KOPT-K1 (cell line): ENCODE results near the gene LGI1.
"Not testable (repeated sequence)": the region's sequence is repeated elsewhere in the genome, so short reads cannot be mapped to it uniquely, and the experiment has no call there.

Experiments used
- H3K27ac ChIP-seq: fragments of 200-600 bp; sonication (generic); 2 replicates; pipeline ENCODE4 v1.5.1; 2016; ENCODE audit warnings: antibody characterized with exemption, mild to moderate bottlenecking, low read depth, low read length; ENCODE audit not compliant: poor library complexity, severe bottlenecking
- H3K36me3 ChIP-seq: fragments of 200-600 bp; sonication (generic); 2 replicates; pipeline ENCODE4 v1.5.1; 2017; ENCODE audit warnings: antibody characterized with exemption, mild to moderate bottlenecking, low read length, moderate library complexity; ENCODE audit not compliant: insufficient read depth
- H3K9me3 ChIP-seq: fragments of 200-600 bp; sonication (generic); 2 replicates; pipeline ENCODE4 v1.5.1; 2017; ENCODE audit warnings: antibody characterized with exemption, low read length, mild to moderate bottlenecking; ENCODE audit not compliant: insufficient read depth, poor library complexity, severe bottlenecking

The LGI1 gene

DNA sequence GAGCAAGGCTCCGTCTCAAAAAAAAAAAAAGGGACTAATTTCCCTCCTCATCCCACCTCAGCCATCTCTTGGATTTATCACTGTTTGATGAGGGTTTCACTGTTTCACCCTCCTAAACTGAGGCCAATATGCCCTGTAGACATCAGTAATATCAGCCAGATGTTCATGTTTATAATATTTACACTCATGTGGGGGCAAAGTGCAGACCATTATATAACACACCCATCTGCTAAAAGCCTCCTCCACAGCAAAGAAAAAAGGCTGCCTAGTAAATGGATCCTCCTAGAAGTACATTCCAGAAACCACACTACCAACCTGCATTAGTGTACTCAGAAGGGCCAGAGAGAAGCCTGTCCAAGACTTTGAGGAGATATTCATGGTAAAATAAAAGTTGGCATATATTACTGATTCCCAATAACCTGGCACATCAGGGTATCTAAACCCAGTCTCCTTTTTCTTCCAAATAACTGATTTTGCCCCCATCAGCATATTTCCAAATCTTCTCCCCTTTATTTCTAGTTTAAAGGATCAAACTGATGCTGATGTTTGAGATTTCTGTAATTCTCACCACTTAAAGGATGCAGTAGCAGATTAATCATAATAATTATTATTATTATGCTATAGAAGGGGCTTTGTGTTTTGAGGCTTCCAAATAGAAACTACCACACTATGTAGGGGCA lies 55.1 kb downstream of the LGI1 start:
- Histone ChIP-seq H3K27ac (no peak overlapping the region), H3K36me3 (no peaks in the 10 kb centered on the region)

DNA sequence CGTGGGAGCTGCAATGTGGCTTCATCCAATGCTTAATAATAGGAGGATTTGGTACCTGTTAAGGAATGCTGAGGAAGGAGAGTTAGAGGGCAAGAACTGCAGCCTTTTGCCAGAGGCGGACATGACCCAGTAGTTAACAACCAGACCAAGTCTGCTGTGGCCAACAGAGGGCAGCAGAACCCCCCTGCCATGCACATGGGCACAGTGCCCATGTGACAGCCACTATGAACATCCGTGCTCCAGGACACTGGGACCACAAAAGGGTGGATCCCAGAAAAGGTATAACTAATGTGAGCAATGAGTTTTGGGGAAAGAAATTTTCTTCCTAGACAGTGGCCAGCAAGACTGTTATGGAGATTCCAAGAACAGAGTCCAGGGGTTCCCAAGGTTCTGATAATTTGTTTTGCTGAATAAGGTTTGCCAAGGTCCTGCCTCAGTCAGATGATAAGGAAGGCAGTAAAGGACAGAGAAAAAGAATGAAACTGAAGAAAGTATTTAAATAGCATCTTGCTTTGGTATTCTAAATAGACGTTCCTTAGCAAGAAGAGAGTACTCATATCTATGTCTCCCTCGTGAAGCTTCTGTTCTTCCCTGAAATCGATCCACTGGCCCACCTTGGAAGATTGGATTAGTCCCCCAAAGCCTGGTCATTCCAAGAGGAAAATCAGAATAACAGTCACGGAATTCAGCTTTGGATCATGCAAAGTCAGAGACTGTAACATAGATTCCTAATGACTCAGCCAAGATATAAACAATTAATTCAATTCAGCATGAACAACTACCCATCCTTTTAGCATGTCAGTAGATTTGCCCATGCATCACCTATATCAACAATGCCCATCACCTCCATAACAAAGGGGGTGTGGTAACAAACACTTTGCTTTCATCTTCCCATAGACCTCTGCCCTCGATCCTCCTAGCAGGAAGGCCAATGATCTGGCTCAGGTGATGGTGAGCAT lies 56.0 kb downstream of the LGI1 start:
- no peaks in the 10 kb centered on the region for H3K9me3 ChIP-seq
- no peak overlapping the region for H3K27ac ChIP-seq
- no peaks in the 10 kb centered on the region for H3K36me3 ChIP-seq

More for the DNA sequence above, 55.1 kb downstream of the LGI1 start:
- no peaks in the 10 kb centered on the region for H3K9me3 ChIP-seq

DNA sequence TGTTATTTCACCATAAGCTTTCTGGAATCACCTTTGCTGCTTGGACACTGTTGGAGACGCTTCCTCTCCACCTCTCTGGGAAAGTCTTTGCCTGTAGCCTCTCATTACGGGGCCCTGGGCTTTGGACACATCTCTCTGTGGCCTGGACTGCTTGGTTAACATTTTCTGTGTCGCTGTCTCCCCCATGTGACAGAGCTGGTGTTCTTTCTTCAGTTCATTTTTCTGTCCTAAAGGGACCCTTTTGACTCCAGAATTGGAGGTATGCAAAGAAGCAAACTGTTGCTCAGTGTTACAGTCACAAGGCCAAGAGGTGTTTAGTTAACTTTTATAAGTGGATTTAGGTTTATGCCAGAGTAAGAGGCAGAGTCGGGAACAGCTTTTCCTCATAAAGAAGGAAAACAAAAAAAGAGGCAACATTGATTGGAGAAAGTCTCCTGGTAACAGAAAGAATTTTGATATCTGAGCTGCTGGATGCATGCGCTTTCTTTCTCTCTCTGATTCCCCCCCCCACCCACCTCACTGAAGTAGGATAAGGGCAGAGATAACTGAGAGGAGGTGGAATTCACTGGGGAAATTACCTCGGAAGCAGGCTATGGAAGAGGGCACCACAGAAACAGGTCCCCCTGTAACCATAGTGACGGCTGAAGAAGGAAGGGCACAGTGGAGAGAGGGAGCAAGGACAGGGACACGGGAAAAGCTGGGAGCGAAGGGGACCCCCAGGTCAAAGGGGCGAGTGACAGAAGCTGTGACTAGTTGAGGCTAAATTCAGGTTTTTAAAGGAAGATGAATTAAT lies 57.8 kb downstream of the LGI1 start:
- Histone ChIP-seq H3K36me3 (no peaks in the 10 kb centered on the region), H3K9me3 (peaks cover 9% of the 10 kb centered on the region), H3K27ac (no peak overlapping the region)

DNA sequence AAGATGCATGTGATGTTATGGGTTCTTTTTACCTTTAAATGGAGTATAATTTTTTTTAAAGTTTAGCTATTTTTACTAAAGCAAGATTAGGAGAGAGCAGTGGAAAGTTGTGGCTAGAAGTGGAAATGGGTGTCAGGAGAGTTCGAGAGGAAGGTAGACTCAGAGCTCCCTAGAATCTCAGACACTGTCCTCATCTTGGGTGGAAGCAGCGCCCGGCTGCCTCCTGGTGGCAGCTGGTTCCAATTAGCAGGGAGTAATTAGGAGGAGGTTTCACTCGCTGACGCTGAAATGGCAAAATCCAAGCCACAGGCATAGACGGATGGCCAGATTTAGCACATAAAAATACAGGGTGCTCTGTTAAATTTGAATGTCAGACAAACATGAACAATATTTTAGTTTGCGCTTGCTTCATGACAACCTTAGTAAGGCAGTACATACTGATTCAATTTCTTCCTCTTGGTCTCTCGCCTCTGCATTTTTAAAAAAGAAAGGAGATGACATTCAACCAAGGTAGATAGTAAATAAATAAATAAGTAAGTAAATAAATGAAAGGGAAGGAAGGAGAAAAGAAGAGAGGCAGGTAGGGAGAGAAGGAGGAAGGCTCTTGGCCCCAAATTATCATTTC lies 58.5 kb downstream of the LGI1 start:
- H3K27ac ChIP-seq, result no peak overlapping the region
- no peaks in the 10 kb centered on the region for H3K36me3 ChIP-seq
- peaks cover 9% of the 10 kb centered on the region for H3K9me3 ChIP-seq

DNA sequence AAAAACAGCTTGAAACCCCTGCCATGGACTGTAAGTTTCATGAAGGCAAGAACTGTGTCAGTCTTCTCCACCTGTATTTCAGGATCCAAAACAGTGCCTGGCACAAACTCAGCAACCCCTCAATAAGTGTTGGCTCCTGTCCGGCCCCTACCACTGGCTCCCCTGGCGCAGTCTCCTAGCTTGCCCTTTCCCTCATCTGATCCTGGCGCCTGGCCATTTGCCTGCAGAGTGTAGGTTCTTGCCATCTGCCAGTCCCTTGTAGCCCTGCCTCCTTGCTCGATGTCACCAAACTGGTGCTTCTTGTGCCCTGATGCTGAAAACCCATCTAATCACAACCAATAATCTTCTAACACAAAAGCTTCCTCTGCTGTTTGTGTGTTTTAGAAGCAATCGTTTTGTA lies 60.4 kb downstream of the LGI1 start:
- H3K9me3 ChIP-seq, result peaks cover 9% of the 10 kb centered on the region
- H3K36me3 ChIP-seq, result no peaks in the 10 kb centered on the region
- H3K27ac ChIP-seq, result no peak overlapping the region

DNA sequence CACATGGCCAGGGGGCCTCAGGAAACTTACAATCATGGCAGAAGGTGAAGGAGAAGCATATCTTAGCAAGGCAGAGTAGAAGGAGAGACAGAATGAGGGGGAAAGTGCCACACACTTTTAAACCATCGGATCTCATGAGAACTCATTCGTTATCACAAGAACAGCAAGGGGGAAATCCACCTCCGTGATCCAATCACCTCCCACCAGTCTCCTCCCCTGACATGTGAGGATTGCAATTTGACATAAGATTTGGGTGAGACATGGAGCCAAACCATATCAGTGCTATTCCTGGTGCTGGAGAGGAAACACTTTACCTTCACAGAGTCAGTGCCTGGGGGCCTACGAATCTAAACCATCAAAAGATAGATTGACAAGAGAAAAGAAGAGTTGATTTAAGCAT lies 61.8 kb downstream of the LGI1 start:
- Histone ChIP-seq H3K27ac (no peak overlapping the region), H3K9me3 (peaks cover 9% of the 10 kb centered on the region), H3K36me3 (no peaks in the 10 kb centered on the region)

DNA sequence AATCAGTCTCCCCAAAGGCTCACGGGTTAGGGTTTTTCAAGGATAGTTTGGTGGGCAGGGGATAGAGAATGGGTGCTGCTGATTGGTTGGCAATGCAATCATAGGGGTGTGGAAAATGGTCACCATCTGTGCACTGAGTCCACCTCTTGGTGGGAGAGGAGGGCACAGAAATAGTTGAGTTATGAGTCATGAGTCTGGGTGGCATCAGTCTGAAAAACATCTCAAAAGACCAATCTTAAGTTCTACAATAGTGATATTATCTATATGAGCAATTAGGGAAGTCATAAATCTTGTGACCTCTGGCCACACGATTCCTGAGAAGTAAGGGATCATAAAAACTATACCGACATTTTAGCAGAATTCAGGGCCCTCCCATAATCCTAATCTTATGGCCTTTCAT lies 62.7 kb downstream of the LGI1 start:
- H3K27ac ChIP-seq, result no peak overlapping the region
- no peaks in the 10 kb centered on the region for H3K36me3 ChIP-seq
- H3K9me3 ChIP-seq, result peaks cover 9% of the 10 kb centered on the region

DNA sequence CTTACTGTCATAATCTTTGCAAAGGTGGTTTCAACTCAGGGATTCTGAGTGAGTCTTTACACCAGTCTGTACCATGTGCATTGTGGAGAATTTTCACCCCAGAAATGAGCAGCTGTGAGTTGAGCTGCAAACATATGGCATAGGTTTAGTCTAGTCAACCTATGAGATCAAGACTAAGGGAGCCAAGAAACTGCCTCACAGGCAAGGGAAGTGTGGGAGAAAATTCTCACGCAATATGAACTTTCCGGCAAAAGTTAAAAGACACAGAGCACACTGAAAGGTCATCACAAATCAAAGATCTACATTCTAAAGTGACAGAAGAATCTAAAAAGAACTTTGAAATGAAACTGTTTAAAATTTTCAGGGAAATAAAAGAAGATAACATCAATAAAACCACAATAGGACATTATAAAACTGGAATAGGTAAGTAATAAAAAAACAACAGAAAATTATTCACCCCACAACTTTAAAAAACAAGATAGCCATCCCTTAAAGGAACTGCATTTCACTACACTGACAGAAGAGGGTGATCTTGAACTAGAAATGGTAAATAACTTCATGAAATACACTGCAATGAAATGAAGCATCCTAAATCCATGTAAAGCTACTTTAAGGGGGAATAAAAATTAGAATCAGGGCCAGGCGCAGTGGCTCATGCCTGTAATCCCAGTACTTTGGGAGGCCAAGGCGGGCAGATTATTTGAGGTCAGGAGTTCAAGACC lies 63.5 kb downstream of the LGI1 start:
- H3K27ac ChIP-seq, result no peak overlapping the region
- H3K36me3 ChIP-seq, result no peaks in the 10 kb centered on the region

DNA sequence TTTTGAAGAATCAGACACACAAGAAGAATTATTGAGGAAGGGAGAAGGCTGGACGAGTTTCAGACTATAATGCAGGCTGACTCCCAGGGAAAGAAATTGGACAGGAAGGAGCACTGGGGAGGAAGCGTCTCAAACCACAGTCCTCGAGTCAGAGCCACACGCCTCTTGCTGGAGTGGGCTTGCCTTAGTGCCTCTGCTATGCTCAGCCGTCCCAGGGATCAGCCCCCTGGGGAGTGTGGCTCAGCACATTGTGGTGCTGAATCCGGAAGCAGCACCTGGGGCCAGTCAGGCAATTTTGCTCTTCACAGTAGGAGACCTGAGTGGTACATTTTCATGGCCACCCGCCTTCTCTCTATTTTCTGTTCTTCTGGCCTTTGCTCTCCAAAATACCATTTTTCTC lies 68.6 kb downstream of the LGI1 start:
- no peak overlapping the region for H3K27ac ChIP-seq
- H3K9me3 ChIP-seq, result no peaks in the 10 kb centered on the region
- no peaks in the 10 kb centered on the region for H3K36me3 ChIP-seq

More for the DNA sequence above, 63.5 kb downstream of the LGI1 start:
- peaks cover 9% of the 10 kb centered on the region for H3K9me3 ChIP-seq

DNA sequence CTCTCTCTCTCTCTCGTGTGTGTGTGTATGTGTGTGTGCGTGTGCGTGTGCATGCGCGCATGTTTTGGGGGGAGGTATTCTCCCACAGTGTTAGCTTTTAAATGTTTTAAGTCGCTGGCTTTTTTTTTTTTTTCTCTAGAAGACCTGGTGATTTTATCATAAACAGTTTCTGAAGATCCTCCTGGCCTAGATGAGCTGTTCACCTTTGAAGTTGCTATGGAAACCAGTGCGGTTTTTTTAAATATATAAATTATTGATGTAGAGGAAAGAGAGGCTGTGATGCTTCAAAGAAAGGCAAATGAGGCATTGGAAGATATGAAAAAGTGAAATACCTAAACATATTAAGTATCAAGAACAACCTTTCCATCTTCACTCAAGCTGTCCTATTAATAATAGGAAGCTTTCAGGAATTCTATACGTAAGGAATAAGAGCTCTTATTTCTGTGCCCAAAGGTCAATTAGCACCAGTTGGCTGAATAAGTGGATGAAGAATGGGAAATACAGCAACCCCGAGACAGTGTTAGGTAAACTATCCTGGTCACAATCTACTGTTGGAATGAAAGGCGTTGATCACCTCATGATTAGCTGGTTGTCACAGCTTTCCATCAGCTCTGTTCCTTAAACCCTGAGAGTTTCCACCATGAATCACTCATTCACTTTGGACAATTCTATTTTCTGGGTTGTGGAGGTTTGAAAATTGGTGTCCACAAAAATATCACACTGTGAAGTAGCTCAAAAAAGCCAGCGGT lies 69.5 kb downstream of the LGI1 start:
- H3K27ac ChIP-seq, result no peak overlapping the region
- no peaks in the 10 kb centered on the region for H3K36me3 ChIP-seq
- no peaks in the 10 kb centered on the region for H3K9me3 ChIP-seq

DNA sequence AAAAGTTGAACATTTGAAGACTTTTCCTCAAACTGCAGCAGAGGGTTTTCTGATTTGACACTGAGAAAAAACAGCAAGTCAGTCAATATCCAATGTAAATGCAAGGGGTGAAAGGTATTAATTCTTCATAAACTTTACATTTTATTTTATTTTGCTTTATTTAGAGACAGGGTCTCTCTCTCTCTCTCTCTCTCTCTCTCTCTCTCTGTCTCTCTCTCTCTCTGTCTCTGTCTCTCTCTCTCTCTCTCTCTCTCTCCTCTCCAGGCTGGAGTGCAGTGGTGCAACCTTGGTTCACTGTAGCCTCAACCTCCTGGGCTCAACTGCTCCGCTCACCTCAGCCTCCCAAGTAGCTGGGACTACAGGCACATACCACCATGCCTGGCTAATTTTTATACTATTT lies 73.3 kb downstream of the LGI1 start:
- H3K9me3 ChIP-seq, result peaks cover 12% of the 10 kb centered on the region
- H3K27ac ChIP-seq, H3K36me3 ChIP-seq: not testable (repeated sequence)

DNA sequence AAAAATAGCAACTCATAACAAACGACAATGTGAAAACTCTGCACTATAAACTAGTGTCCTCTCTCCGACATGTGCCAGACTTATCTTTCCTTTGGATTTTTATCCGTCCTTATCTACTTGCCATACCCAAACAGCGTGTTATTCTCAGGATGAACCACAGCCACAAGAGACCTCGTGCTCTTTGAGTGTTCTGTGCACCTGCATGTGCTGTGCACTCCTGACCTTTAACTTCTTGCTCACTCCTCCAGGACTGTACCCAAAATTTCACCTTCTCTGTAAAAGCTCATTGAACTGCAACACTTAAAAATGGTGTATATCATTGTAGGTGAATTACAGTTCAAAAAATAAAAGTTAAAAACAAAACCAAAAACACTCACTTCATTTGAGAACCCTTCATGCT lies 78.0 kb downstream of the LGI1 start:
- Histone ChIP-seq H3K36me3 (no peaks in the 10 kb centered on the region), H3K27ac (no peak overlapping the region), H3K9me3 (peaks cover 12% of the 10 kb centered on the region)

DNA sequence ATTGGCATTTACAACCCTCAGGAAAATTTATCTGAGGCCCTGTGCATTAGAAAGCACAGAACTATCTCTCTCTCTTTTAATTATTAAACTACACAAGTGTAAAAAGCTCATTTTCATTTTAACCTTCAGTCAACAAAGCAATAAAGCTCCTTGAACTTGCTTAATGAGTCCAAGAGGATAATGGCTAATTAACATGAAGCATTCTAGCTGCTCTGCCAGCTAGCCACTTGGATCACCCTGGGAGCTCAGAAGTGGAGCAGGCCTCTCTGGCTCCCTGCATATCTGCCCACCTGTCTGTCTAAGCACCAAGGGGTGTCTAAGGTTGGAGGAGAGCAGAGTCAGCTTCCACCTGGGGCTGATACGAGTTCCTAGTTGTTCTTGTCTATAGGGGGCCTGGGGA lies 80.1 kb downstream of the LGI1 start:
- no peaks in the 10 kb centered on the region for H3K36me3 ChIP-seq
- H3K27ac ChIP-seq, result no peak overlapping the region
- H3K9me3 ChIP-seq, result peaks cover 12% of the 10 kb centered on the region

DNA sequence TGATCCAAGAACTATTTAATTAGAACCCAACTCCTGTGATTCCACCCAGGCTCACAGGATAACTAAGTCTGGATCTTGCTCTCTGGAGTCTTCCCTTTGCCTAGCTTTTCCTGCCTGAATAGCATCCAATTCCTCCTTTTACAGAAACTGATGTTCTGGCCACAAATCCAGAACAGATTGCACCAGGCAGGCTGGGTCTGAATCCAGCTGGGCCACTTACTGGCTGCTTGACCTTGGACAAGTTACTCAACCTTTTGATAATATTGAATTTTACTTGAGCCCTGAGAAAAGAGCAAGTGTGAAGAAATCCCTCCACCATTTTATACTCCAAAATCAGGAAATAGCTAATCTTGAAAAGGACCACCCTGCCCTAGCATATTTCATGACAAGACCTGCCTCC lies 80.5 kb downstream of the LGI1 start:
- H3K36me3 ChIP-seq, result no peaks in the 10 kb centered on the region
- no peak overlapping the region for H3K27ac ChIP-seq
- H3K9me3 ChIP-seq, result peaks cover 9% of the 10 kb centered on the region
